Neural progenitor cell (in vitro differentiated cells): ENCODE measurements around the gene KRTCAP2.
"Not testable (repeated sequence)": the region's sequence is repeated elsewhere in the genome, so short reads cannot be mapped to it uniquely, and the experiment has no call there.

Experiments used
- EZH2 ChIP-seq: fragments of 200-600 bp; sonication (generic); IDR thresholded peaks from 2 replicates; pipeline ENCODE4 v1.6.1; 2017; ENCODE audit warnings: antibody characterized with exemption, mild to moderate bottlenecking, moderate library complexity
- TF ChIP-seq, protein P1 (sequence below): fragments of 200-600 bp; sonication (generic); IDR thresholded peaks from 2 replicates; pipeline ENCODE4 v1.5.1; 2017; ENCODE audit warnings: antibody characterized with exemption, mild to moderate bottlenecking

DNA sequence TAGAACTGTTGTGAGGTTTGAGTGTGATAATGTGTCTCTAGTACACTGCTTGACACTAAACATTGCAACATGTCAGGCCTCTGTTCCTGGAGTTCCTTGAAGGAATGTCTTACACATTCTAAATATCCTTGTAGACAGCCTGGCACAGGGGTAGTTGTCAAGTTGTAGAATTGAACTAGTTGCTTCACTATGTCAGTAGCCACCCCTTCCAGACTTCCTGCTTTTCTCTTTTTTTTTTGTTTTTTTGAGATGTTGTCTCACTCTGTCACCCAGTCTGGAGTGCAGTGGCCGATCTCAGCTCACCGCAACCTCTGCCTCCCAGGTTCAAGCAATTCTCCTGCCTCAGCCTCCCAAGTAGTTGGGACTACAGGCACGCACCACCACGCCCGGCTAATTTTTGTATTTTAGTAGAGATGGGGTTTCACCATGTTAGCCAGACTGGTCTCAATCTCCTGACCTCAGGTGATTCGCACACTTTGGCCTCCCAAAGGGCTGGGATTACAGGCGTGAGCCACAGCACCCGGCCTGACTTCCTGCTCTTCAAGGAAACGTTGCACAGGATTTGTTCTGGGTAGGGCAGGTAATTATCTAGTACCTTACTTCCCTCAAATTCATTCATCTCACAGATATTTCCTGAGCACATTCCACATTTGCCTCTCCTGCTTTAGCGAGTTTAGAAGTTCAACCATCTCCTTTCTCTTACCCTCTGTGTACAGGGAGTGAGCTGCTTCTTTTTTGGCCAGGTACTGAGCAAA lies 47.3 kb upstream of the KRTCAP2 start:
- TF ChIP-seq, protein P1, sequence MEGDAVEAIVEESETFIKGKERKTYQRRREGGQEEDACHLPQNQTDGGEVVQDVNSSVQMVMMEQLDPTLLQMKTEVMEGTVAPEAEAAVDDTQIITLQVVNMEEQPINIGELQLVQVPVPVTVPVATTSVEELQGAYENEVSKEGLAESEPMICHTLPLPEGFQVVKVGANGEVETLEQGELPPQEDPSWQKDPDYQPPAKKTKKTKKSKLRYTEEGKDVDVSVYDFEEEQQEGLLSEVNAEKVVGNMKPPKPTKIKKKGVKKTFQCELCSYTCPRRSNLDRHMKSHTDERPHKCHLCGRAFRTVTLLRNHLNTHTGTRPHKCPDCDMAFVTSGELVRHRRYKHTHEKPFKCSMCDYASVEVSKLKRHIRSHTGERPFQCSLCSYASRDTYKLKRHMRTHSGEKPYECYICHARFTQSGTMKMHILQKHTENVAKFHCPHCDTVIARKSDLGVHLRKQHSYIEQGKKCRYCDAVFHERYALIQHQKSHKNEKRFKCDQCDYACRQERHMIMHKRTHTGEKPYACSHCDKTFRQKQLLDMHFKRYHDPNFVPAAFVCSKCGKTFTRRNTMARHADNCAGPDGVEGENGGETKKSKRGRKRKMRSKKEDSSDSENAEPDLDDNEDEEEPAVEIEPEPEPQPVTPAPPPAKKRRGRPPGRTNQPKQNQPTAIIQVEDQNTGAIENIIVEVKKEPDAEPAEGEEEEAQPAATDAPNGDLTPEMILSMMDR = not testable (repeated sequence)
- TF ChIP-seq EZH2 = not testable (repeated sequence)
